Ovary (tissue), 9 donors: ENCODE measurements around the gene GIN1. TPM values are rescaled to one million over a fixed set of nuclear protein-coding genes. Genes with fewer than 3 reads are reported as not detected.

Experiments used
- DNase-seq, 5 donors: peaks; one replicate each; pipeline ENCODE4 v3.0.0-alpha.2; 2019 to 2020
- H3K27ac ChIP-seq, 2 donors: fragments of 200-600 bp; one replicate each; pipeline versions ENCODE4 v1.5.1 to v1.8.0; 2019 to 2022
- H3K27me3 ChIP-seq: fragments of 200-600 bp; one replicate; pipeline ENCODE4 v1.8.0; 2022
- H3K36me3 ChIP-seq: fragments of 200-600 bp; sonication (generic); one replicate; pipeline ENCODE4 v1.5.1; 2019
- H3K4me1 ChIP-seq: one replicate; pipeline ENCODE4 v1.8.1; 2013; ENCODE audit warnings: mild to moderate bottlenecking, moderate library complexity; ENCODE audit not compliant: insufficient read depth
- H3K4me3 ChIP-seq: fragments of 200-600 bp; sonication (generic); one replicate; pipeline ENCODE4 v1.5.1; 2017
- H3K9me3 ChIP-seq, 2 donors: fragments of 200-600 bp in 1 of 2; sonication (generic) in 1 of 2; one replicate each; pipeline versions ENCODE4 v1.5.1 to v1.8.1; 2013 to 2019; ENCODE audit warnings: mild to moderate bottlenecking in 1 of 2, moderate library complexity in 1 of 2
- EP300 ChIP-seq: sonication (generic); formaldehyde crosslinking; IDR thresholded peaks from one replicate; pipeline ENCODE4 v1.6.1; 2017; ENCODE audit warnings: antibody characterized with exemption
- POLR2A ChIP-seq: fragments of 450-650 bp; IDR thresholded peaks from one replicate; pipeline ENCODE4 v1.6.1; 2017; ENCODE audit warnings: antibody characterized with exemption, mild to moderate bottlenecking, moderate library complexity
- WGBS, 3 donors: extraction: QIAGEN DNeasy Blood & Tissue Kit in 1 of 3; methylation state at CpG; one replicate each; pipeline versions ENCODE4 v1.1.5 to v1.1.7; 2013 to 2017; 5-methylcytosine and 5-hydroxymethylcytosine counted together
- intact Hi-C, 4 donors: fragments of 100-400 bp; cut with DNase I; formaldehyde crosslinking; loops; one replicate each; pipeline versions ENCODE4 v1.11.0 to v1.15.1; 2022 to 2023
- polyA plus RNA-seq, 2 donors: library from polyadenylated mRNA; stranded (reverse); fragments of 200-250 nt in 1 of 2; fragments of 350-450 nt in 1 of 2; fragmentation: Illumina TruSeq in 1 of 2; extraction: RNeasy Lipid Tissue Mini Kit (QIAGEN cat#74804) in 1 of 2; gene quantifications; one replicate each; pipeline ENCODE4 v1.2.3, GENCODE V29; 2013 to 2014
- total RNA-seq, 7 donors: library from RNA; depleted of rRNA in 2 of 7; stranded (reverse); fragments of >200 nt in 2 of 7; fragmentation: NEBNext Ultra II Directional in 3 of 7; extraction: Animal tissue kit (Norgen Biotek cat#: 25700) in 3 of 7; gene quantifications; one replicate each; pipeline versions ENCODE4 v1.1.0 to v1.2.4, GENCODE V29; 2016 to 2023
- TF ChIP-seq, protein P1 (sequence below), 3 donors: fragments of 450-650 bp in 2 of 3; fragments of 200-600 bp in 1 of 3; IDR thresholded peaks; one replicate each; pipeline versions ENCODE4 v1.5.1 to v1.8.0; 2016 to 2022; ENCODE audit warnings: antibody characterized with exemption in 3 of 3, mild to moderate bottlenecking in 1 of 3
- donor health status: DM: no; HTN: no; CAD: no; lungs with moderate emphysema.
- donor health status: DM: no; HTN: no; CAD: no.
- donor health status: Bipolar disorder and iron deficiency.
- donor health status: DM: yes; HTN: yes; CAD: no.
- donor health status: DM: no; HTN: no; CAD: no.
- donor health status: DM: yes; HTN: yes; CAD: no.

GIN1 gene
- total and polyA plus RNA-seq, 9 donors, result 2.0 to 13.3 (median 7.5) TPM

DNA sequence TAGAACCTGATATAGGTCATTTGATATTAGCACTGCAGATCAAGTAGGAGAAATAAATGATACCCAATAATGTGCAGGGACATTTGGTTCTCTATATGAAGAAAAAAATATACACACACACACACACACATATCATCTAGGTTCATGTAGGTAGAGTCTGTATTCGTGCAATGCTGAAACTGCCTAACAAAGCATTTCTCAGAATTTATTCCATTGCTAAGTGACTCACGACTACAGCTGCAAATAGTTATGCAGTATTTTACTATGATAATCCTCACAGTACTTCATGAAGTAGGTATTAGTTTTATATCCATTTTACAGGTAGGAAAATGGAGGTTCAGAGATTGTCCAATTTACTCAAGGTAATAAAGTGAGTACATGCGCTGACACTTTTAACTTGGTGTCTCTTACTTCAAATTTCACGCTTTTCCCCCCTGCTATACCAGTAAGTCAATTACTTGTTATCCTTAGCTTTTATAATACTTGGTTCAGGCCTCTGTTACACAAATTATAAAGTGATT is 2.4 kb downstream of the GIN1 start:
- Histone ChIP-seq H3K9me3 (no peaks in the 10 kb centered on the region), H3K4me1 (no peaks in the 10 kb centered on the region), H3K27me3 (no peaks in the 10 kb centered on the region), H3K4me3 (no peak overlapping the region), H3K27ac (no peak overlapping the region), H3K36me3 (no peaks in the 10 kb centered on the region)
- TF ChIP-seq, protein P1, sequence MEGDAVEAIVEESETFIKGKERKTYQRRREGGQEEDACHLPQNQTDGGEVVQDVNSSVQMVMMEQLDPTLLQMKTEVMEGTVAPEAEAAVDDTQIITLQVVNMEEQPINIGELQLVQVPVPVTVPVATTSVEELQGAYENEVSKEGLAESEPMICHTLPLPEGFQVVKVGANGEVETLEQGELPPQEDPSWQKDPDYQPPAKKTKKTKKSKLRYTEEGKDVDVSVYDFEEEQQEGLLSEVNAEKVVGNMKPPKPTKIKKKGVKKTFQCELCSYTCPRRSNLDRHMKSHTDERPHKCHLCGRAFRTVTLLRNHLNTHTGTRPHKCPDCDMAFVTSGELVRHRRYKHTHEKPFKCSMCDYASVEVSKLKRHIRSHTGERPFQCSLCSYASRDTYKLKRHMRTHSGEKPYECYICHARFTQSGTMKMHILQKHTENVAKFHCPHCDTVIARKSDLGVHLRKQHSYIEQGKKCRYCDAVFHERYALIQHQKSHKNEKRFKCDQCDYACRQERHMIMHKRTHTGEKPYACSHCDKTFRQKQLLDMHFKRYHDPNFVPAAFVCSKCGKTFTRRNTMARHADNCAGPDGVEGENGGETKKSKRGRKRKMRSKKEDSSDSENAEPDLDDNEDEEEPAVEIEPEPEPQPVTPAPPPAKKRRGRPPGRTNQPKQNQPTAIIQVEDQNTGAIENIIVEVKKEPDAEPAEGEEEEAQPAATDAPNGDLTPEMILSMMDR (IDR thresholded peaks at IDR 0.05), result no peak
- TF ChIP-seq POLR2A, result no peak
- intact Hi-C loops, result no loop called here
- 65 to 87% (median 75%) methylated on average over 4 of the region's 4 CpGs for WGBS, 3 donors
- DNase-seq, result no peak

DNA sequence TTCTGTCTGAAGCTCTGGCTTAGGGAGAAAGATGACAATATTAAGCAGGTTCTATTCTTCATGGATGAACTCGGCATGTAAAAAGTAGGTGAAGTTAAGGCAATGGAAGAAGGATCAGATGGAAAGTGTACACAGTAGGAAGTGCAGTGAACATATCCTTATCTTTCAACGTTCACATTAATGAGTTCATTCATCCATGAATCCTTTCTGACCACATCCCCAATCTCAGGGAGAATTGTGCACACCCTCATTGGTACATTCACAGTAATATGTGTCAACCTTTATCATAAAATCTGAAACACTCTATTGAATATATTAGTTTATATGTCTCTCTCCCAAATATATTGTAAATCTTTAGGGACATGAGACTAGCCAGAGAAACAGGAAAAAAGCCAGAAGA is 5.5 kb downstream of the GIN1 start:
- Histone ChIP-seq H3K27ac (no peak overlapping the region), H3K4me1 (no peaks in the 10 kb centered on the region), H3K9me3 (no peaks in the 10 kb centered on the region), H3K36me3 (no peaks in the 10 kb centered on the region), H3K27me3 (no peaks in the 10 kb centered on the region), H3K4me3 (no peak overlapping the region)
- intact Hi-C loops, result no loop called here
- TF ChIP-seq, protein P1 (IDR thresholded peaks at IDR 0.05), result no peak
- TF ChIP-seq EP300, result no peak
- TF ChIP-seq POLR2A, result no peak
- no peak for DNase-seq
- WGBS, 3 donors, result 85 to 94% (median 91%) methylated on average over 2 of the region's 2 CpGs

DNA sequence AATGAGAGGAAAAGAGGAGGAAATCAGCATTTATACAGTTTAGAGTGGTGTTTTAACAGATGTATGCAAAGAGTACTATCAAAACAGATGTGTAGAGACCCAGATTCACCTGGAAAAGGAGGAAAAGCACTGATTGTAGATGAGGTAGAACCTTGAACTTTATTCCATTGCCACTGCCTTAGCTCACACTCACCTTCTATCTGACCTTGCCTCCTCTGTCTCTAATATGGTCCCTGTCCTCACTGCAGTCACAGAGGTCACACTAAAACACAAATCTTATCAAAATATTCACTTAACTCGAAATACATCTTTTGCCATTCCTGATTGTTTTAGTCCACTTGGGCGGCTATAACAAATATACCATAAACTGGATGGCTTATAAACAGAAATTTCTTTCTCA is 7.0 kb downstream of the GIN1 start:
- H3K27me3 ChIP-seq, result no peaks in the 10 kb centered on the region
- no peak for TF ChIP-seq EP300
- no peak for TF ChIP-seq POLR2A
- TF ChIP-seq, protein P1 (IDR thresholded peaks at IDR 0.05), result no peak
- no peaks in the 10 kb centered on the region for H3K9me3 ChIP-seq
- H3K36me3 ChIP-seq, result no peaks in the 10 kb centered on the region
- no peak overlapping the region for H3K4me3 ChIP-seq
- DNase-seq, result no peak
- no peaks in the 10 kb centered on the region for H3K4me1 ChIP-seq
- 92 to 99% (median 93%) methylated on average over 2 of the region's 2 CpGs for WGBS, 3 donors
- intact Hi-C loops, result no loop called here
- no peak overlapping the region for H3K27ac ChIP-seq

DNA sequence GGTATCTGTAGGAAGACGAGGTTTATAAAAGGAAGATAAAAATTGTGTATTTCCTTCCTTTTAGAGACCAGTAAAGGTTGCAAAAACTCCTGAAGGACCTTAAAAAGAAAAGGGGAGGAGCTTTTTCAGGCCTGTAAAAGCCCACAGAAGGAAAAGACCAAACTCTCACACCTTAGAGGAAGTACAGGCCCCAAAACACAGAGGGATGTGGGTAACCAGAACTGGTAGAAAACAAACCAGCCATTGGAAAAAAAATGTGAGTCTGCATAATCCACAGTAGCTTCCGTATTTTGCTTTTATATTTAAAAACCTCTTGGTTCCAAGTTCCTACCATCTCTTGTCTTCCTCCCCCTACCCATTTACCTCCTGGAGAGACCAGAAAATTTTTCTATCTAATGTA is 8.5 kb downstream of the GIN1 start:
- H3K36me3 ChIP-seq, result no peaks in the 10 kb centered on the region
- TF ChIP-seq POLR2A (no peak), EP300 (no peak)
- TF ChIP-seq, protein P1 (IDR thresholded peaks at IDR 0.05), result no peak

More for the DNA sequence above, 8.5 kb downstream of the GIN1 start:
- Histone ChIP-seq H3K4me3 (no peak overlapping the region), H3K9me3 (no peaks in the 10 kb centered on the region), H3K27ac (no peak overlapping the region), H3K27me3 (no peaks in the 10 kb centered on the region), H3K4me1 (no peaks in the 10 kb centered on the region)
- 81 to 93% (median 92%) methylated on average over 2 of the region's 2 CpGs for WGBS, 3 donors
- DNase-seq, result no peak
- intact Hi-C loops, result no loop called here
